Urothelium cell line (cell line): ENCODE results near the gene GRIN2C.

Source experiments
- DNase-seq: peaks from one replicate; pipeline ENCODE4 v3.0.0; 2011; ENCODE audit warnings: low spot score, mixed read lengths
- FAIRE-seq: peaks from 2 replicates; lab custom pipeline; 2011; peaks lifted over from hg19 to GRCh38; lab: Jason Lieb, UNC

GRIN2C gene

GRCh38 chr17:74850310-74850709 is 9.4 kb downstream of the GRIN2C start:
- DNase-seq (no peak), FAIRE-seq (peak; percentile 67)

- FAIRE-seq (no peak), DNase-seq (no peak)
Observed at GRCh38 chr17:74848656-74849399, 10.9 kb downstream of the GRIN2C start.

- no peak for DNase-seq
Observed at GRCh38 chr17:74846621-74847020, 13.1 kb downstream of the GRIN2C start.

GRCh38 chr17:74843352-74843627 is 16.4 kb downstream of the GRIN2C start:
- DNase-seq = no peak
- FAIRE-seq = no peak

More at GRCh38 chr17:74846621-74847020, 13.1 kb downstream of the GRIN2C start:
- peak; percentile 70 for FAIRE-seq

- FAIRE-seq (no peak), DNase-seq (no peak)
Observed at GRCh38 chr17:74842599-74843351, 16.9 kb downstream of the GRIN2C start.

- DNase-seq (no peak), FAIRE-seq (no peak)
Observed at GRCh38 chr17:74842146-74842598, 17.5 kb downstream of the GRIN2C start.

GRCh38 chr17:74840989-74841666 is 18.6 kb downstream of the GRIN2C start:
- DNase-seq (no peak), FAIRE-seq (no peak)

- DNase-seq (no peak), FAIRE-seq (no peak)
Observed at GRCh38 chr17:74839990-74840852, 19.5 kb downstream of the GRIN2C start.

- no peak for FAIRE-seq
- DNase-seq = no peak
Observed at GRCh38 chr17:74838274-74838673, 21.4 kb downstream of the GRIN2C start.

- no peak for FAIRE-seq
- DNase-seq = no peak
Observed at GRCh38 chr17:74836691-74837467, 22.8 kb downstream of the GRIN2C start.

- DNase-seq (no peak), FAIRE-seq (no peak)
Observed at GRCh38 chr17:74836191-74836590, 23.5 kb downstream of the GRIN2C start.

- DNase-seq = no peak
- no peak for FAIRE-seq
Observed at GRCh38 chr17:74833501-74834377, 25.9 kb downstream of the GRIN2C start.

- FAIRE-seq = peak; percentile 27
- no peak for DNase-seq
Observed at GRCh38 chr17:74832421-74832820, 27.3 kb downstream of the GRIN2C start.

- DNase-seq (no peak), FAIRE-seq (no peak)
Observed at GRCh38 chr17:74831444-74832146, 28.1 kb downstream of the GRIN2C start.

- no peak for FAIRE-seq
- no peak for DNase-seq
Observed at GRCh38 chr17:74830861-74831260, 28.8 kb downstream of the GRIN2C start.

- DNase-seq = no peak
- FAIRE-seq = no peak
Observed at GRCh38 chr17:74827800-74828199, 31.9 kb downstream of the GRIN2C start.

GRCh38 chr17:74825952-74826719 is 33.5 kb downstream of the GRIN2C start:
- FAIRE-seq = no peak
- no peak for DNase-seq
